Thoracic aorta (tissue), 2 donors: Measurements from ENCODE around the gene TTC12. TPM values are rescaled to one million over a fixed set of nuclear protein-coding genes. Genes with fewer than 3 reads are reported as not detected.

Experiments used
- ATAC-seq: fragments of 150-250 bp; one replicate; pipeline ENCODE4 v1.8.0; 2017; ENCODE audit warnings: low read depth; ENCODE audit not compliant: insufficient number of reproducible peaks, low FRiP score
- DNase-seq: peaks from one replicate; pipeline ENCODE4 v3.0.0-alpha.2; 2020; ENCODE audit warnings: low spot score
- H3K27ac ChIP-seq, 2 donors: fragments of 200-600 bp; sonication (generic); 1 replicate in 1 of 2; 2 replicates in 1 of 2; pipeline ENCODE4 v1.5.1; 2016; ENCODE audit warnings: mild to moderate bottlenecking in 2 of 2, moderate library complexity in 2 of 2
- H3K27me3 ChIP-seq: fragments of 200-600 bp; sonication (generic); replicated peaks from 2 replicates; pipeline ENCODE4 v1.6.0; 2016; ENCODE audit warnings: mild to moderate bottlenecking; ENCODE audit not compliant: insufficient read depth
- H3K36me3 ChIP-seq: fragments of 200-600 bp; sonication (generic); one replicate; pipeline ENCODE4 v1.5.1; 2016
- H3K4me1 ChIP-seq, 2 donors: fragments of 200-600 bp; sonication (generic); 1 replicate in 1 of 2; 2 replicates in 1 of 2; pipeline versions ENCODE4 v1.5.1 to v1.6.0; 2016; ENCODE audit warnings: low read depth in 2 of 2, mild to moderate bottlenecking in 1 of 2; ENCODE audit not compliant: control insufficient read depth in 1 of 2
- H3K4me3 ChIP-seq: fragments of 200-600 bp; sonication (generic); 2 replicates; pipeline ENCODE4 v1.5.1; 2016; ENCODE audit warnings: mild to moderate bottlenecking
- H3K9me3 ChIP-seq: fragments of 200-600 bp; sonication (generic); 2 replicates; pipeline ENCODE4 v1.5.1; 2016
- CTCF ChIP-seq: fragments of 200-600 bp; sonication (generic); IDR thresholded peaks from one replicate; pipeline ENCODE4 v1.5.1; 2019; ENCODE audit warnings: antibody characterized with exemption
- total RNA-seq, 2 donors: library from RNA; depleted of rRNA; stranded (reverse); fragments of >200 nt; gene quantifications; one replicate each; pipeline versions ENCODE4 v1.1.0 to v1.2.3, GENCODE V29; 2016

Gene TTC12
- total RNA-seq, 2 donors from 2014 or later, result 15.2 to 21.9 TPM

- Histone ChIP-seq H3K4me1 (no peaks in the 10 kb centered on the region), H3K27me3 (no peaks in the 10 kb centered on the region), H3K4me3 (no peak overlapping the region), H3K27ac (no peak overlapping the region), H3K36me3 (peaks cover 41% of the 10 kb centered on the region), H3K9me3 (no peaks in the 10 kb centered on the region)
- no peak for ATAC-seq
- no peak for DNase-seq
- TF ChIP-seq CTCF, result no peak
These were observed 18.4 kb downstream of the TTC12 start for GRCh38 chr11:113332638-113333329.

GRCh38 chr11:113334183-113334582 lies 19.8 kb downstream of the TTC12 start:
- no peak for ATAC-seq
- no peak for DNase-seq

GRCh38 chr11:113338730-113339129 lies 24.3 kb downstream of the TTC12 start:
- Histone ChIP-seq H3K27ac (no peak overlapping the region), H3K36me3 (peaks cover 57% of the 10 kb centered on the region), H3K4me1 (no peaks in the 10 kb centered on the region), H3K9me3 (no peaks in the 10 kb centered on the region), H3K4me3 (no peak overlapping the region), H3K27me3 (no peaks in the 10 kb centered on the region)
- no peak for DNase-seq
- no peak for ATAC-seq
- TF ChIP-seq CTCF, result no peak

More at GRCh38 chr11:113334183-113334582, 19.8 kb downstream of the TTC12 start:
- Histone ChIP-seq H3K4me3 (no peak overlapping the region), H3K9me3 (no peaks in the 10 kb centered on the region), H3K4me1 (no peaks in the 10 kb centered on the region), H3K27ac (no peak overlapping the region), H3K27me3 (no peaks in the 10 kb centered on the region), H3K36me3 (peaks cover 39% of the 10 kb centered on the region)
- no peak for TF ChIP-seq CTCF

GRCh38 chr11:113339929-113340589 lies 25.7 kb downstream of the TTC12 start:
- Histone ChIP-seq H3K9me3 (no peaks in the 10 kb centered on the region), H3K27ac (no peak overlapping the region), H3K27me3 (no peaks in the 10 kb centered on the region), H3K4me3 (no peak overlapping the region), H3K4me1 (no peaks in the 10 kb centered on the region), H3K36me3 (peaks cover 59% of the 10 kb centered on the region)
- DNase-seq (no peak), ATAC-seq (no peak)
- TF ChIP-seq CTCF, result no peak

GRCh38 chr11:113341388-113342165 lies 27.2 kb downstream of the TTC12 start:
- peaks cover 48% of the 10 kb centered on the region for H3K36me3 ChIP-seq
- DNase-seq, result no peak

More at GRCh38 chr11:113341388-113342165, 27.2 kb downstream of the TTC12 start:
- Histone ChIP-seq H3K4me1 (no peaks in the 10 kb centered on the region), H3K9me3 (no peaks in the 10 kb centered on the region), H3K27ac (no peak overlapping the region), H3K27me3 (no peaks in the 10 kb centered on the region), H3K4me3 (no peak overlapping the region)
- TF ChIP-seq CTCF, result no peak
- no peak for ATAC-seq
